ENCODE data around the gene LIMS2.

Gene LIMS2

GRCh38 chr2:127665267-127665893 is 9.9 kb downstream of the LIMS2 start:
- no peak for DNase-seq
- Histone ChIP-seq H3K4me3 (ENCODE audit: low read depth, low read length) (no peak overlapping the region), H3K9me3 (no peaks in the 10 kb centered on the region), H3K27me3 (peaks cover 18% of the 10 kb centered on the region), H3K4me1 (no peaks in the 10 kb centered on the region), H3K36me3 (no peaks in the 10 kb centered on the region)
- no peak for TF ChIP-seq CTCF (IDR thresholded peaks at IDR 0.05; ENCODE audit: low read depth, low read length)

GRCh38 chr2:127664895-127665225 is 10.5 kb downstream of the LIMS2 start:
- TF ChIP-seq CTCF (IDR thresholded peaks at IDR 0.05; ENCODE audit: low read depth, low read length) = no peak
- no peaks in the 10 kb centered on the region for H3K36me3 ChIP-seq
- peaks cover 18% of the 10 kb centered on the region for H3K27me3 ChIP-seq
- no peaks in the 10 kb centered on the region for H3K4me1 ChIP-seq
- no peak for DNase-seq
- H3K4me3 ChIP-seq (ENCODE audit: low read depth, low read length) = no peak overlapping the region
- no peaks in the 10 kb centered on the region for H3K9me3 ChIP-seq

- H3K27me3 ChIP-seq = peaks cover 18% of the 10 kb centered on the region
- H3K4me3 ChIP-seq (ENCODE audit: low read depth, low read length) = no peak overlapping the region
- H3K4me1 ChIP-seq = no peaks in the 10 kb centered on the region
- H3K36me3 ChIP-seq = no peaks in the 10 kb centered on the region
- no peak for TF ChIP-seq CTCF (IDR thresholded peaks at IDR 0.05; ENCODE audit: low read depth, low read length)
- no peak for DNase-seq
- no peaks in the 10 kb centered on the region for H3K9me3 ChIP-seq
Observed at GRCh38 chr2:127664065-127664894, 11.1 kb downstream of the LIMS2 start.

GRCh38 chr2:127663566-127664064 is 11.7 kb downstream of the LIMS2 start:
- DNase-seq = no peak
- H3K4me1 ChIP-seq = no peaks in the 10 kb centered on the region
- H3K4me3 ChIP-seq (ENCODE audit: low read depth, low read length) = no peak overlapping the region
- H3K9me3 ChIP-seq = no peaks in the 10 kb centered on the region
- H3K27me3 ChIP-seq = peaks cover 18% of the 10 kb centered on the region
- H3K36me3 ChIP-seq = no peaks in the 10 kb centered on the region
- TF ChIP-seq CTCF (IDR thresholded peaks at IDR 0.05; ENCODE audit: low read depth, low read length) = no peak

GRCh38 chr2:127662937-127663565 is 12.3 kb downstream of the LIMS2 start:
- no peak for DNase-seq
- H3K4me3 ChIP-seq (ENCODE audit: low read depth, low read length) = no peak overlapping the region
- H3K9me3 ChIP-seq = no peaks in the 10 kb centered on the region
- no peaks in the 10 kb centered on the region for H3K36me3 ChIP-seq
- no peaks in the 10 kb centered on the region for H3K4me1 ChIP-seq
- no peak for TF ChIP-seq CTCF (IDR thresholded peaks at IDR 0.05; ENCODE audit: low read depth, low read length)
- H3K27me3 ChIP-seq = peaks cover 18% of the 10 kb centered on the region

Measured in BE2C (cell line).